GM19023 (cell line): ENCODE results near the gene KCTD3.

Experiments
- ATAC-seq: cut with Tn5 transposase; IDR thresholded peaks from one replicate; pipeline ENCODE4 v1.9.1; 2021; ENCODE audit warnings: mild to moderate bottlenecking, moderate library complexity; ENCODE audit not compliant: unreplicated experiment

Gene KCTD3

GRCh38 chr1:215555531-215555930, 11.6 kb upstream of the KCTD3 start:
- no peak for ATAC-seq

- ATAC-seq, result no peak
Observed at GRCh38 chr1:215556996-215557395, 10.1 kb upstream of the KCTD3 start.

- ATAC-seq, result no peak
Observed at GRCh38 chr1:215557504-215557903, 9.6 kb upstream of the KCTD3 start.

DNA sequence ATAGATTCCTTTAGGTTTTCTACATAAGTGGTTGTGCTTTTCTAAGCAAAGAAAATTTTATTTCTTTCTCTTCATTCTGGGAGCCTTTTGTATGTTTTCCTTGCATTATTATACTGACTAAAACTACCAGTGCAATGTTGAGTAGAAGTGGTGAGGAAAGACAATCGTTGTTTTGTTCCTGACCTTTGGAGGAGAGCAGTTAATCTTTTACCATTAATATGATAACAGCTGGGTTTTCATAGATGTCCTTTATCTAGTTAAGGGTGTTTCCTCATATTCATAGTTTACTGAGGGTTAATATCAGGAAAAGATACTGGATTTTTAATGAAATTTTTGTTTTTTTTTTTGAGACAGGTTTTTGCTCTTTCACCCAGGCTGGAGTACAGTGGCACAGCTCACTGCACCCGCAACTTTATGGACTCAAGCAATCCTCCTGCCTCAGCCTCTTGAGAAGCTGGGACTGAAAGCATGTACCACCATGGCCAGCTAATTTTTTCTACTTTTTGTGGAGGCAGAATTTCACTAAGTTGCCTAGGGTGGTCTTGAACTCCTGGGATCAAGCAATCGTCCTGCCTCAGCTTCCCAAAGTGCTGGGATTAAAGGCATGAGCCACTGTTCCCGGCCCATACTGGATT, 9.0 kb upstream of the KCTD3 start:
- no peak for ATAC-seq

- peak; percentile 65 for ATAC-seq
Observed at GRCh38 chr1:215567491-215568298, 591 bp downstream of the KCTD3 start.

DNA sequence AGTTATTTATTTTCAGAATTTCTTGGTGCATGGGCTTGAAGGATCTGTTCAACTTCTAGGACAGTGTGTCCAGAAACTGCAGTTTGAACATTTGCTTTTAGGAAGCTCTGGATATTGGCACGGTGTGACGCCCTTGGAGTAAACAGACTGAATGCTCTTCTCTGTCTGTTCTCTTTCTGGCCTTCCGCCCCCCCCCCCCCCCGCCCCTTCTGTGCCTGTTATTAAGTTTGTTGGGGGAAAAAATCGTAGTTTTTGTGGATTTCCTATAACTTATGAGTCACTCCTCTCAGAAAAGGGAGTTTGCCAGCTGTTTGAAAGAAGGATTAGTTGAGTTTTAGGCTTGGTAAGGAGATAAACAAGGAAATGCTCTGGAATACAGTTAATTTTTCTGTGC, 1.2 kb downstream of the KCTD3 start:
- ATAC-seq, result no peak

DNA sequence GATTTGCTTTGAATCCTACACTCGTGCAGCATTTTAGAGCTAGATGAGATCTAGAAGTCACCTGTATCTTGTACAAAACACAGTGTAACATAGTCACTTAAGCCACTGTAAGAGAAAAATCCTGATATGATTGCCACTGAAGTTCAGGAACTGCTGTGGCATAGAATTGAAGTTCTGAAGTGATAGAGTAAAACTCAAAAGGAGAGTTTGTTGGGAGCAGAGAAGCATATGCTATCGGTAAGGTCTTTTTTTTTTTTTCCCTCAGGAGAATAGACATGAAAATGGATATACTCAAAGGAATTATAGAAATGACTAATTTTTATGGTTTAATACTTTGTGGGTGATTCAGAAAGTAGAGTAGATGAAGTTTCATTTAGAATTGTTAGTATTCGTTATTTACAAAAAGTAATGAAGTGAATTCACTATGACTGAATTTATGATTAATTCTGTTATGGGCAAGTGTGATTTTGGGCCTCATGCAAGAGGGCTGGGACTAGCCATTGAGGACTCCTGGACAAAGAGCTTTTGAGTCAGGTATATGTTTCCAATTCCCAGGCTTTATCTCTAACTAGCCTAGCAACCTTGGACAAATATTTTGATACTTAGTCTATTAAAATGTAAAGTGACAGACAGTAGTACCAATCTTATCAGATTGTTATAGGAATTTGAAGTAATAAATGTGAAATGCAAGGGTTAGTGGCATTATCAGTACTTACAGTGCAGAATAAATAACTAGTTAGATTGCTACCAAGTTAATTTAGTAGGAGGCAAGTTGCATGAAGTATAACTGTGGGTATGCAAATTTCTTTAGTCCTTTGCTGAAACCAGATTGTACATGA, 3.1 kb downstream of the KCTD3 start:
- no peak for ATAC-seq

DNA sequence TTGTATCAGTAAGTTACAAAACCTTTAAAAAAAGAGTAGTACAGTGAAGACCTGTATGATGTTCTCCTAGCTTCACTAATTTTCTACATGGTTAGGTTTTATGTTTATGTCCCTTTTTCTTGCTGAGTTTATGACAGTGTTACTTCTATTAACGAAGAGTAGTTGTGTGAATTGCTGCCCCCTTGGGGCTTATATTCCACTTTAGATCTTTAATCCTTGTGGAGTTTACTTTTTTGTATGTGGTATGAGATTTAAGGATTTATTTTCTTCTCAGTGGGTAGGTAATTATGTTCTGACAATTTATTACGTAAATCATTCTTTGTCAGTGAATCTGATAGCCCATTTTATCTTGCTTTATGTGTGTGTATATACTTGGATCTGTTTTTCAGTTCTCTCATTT, 14.8 kb downstream of the KCTD3 start:
- ATAC-seq, result no peak

DNA sequence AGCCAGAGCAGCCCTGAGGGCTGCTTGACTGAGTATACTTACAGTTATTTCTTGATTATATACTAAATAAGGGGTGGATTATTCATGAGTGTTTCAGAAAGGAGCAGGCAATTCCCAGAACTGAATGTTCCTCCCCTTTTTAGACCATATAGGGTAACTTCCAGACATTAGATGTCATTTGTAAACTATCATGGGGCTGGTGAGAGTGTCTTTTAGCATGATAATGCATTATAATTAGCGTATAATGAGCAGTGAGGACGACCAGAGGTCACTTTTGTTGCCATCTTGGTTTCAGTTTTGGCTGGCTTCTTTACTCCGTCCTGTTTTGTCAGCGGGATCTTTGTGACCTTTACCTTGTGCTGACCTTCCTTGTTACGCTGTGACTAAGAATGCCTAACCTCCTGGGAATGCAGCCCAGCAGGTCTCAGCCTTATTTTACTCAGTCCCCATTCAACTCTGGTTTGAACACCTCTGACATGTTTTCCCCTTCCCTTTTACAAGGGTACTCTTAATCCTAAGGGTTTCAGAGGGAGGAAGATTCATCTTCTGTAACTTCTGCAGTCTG, 16.2 kb downstream of the KCTD3 start:
- no peak for ATAC-seq

GRCh38 chr1:215584389-215584788, 17.3 kb downstream of the KCTD3 start:
- peak; percentile 62 for ATAC-seq

- ATAC-seq, result no peak
Observed at GRCh38 chr1:215589650-215590435, 22.7 kb downstream of the KCTD3 start.

DNA sequence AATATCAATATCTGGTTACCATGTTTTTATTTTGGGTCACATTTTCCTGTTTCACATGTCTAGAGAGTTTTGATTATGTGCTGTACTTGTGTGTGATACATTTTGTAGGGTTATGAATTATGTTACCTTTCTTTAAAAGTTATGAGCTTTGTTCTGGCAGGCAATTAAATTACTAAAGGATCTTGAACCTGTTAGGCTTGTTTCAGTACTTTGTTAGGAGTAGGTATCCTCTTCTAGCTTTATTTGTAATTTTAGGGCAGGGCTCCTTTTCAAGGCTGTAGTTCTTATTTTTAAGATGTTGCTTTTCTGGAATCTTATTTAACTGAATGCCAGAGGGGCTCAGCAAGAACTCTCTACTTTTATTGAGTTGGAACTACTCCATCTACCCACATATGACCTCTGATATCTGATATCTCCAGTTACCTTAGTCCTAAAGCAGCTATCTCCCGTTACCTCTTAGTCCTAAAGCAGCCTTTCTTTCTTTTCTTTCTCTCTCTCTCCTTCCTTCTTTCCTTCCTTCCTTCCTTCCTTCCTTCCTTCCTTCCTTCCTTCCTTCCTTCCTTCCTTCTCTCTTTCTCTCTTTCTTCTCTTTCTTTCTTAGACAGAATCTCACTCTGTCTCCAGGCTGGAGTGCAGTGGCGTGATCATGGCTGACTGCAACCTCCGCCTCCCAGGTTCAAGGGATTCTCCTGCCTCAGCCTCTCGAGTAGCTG, 23.8 kb downstream of the KCTD3 start:
- ATAC-seq, result no peak

DNA sequence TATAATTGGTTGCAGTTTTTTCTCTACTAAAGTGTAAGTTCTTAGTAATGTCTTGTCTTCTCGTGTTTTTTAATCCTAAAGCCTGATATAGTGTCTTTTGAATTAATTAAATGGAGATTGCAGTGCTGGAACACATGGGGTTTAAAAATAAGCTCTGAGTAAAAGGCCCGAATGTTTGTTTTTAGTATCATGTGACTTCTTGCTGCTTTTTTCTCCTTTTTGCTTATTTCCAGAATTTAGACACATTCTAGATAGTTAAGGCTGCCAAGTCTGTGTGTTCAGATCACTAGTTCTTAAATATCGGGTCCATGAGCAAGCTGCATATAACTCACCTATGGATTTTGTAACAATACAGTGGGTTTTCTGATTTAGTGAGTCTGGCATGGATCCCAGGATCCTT, 27.5 kb downstream of the KCTD3 start:
- ATAC-seq, result no peak

DNA sequence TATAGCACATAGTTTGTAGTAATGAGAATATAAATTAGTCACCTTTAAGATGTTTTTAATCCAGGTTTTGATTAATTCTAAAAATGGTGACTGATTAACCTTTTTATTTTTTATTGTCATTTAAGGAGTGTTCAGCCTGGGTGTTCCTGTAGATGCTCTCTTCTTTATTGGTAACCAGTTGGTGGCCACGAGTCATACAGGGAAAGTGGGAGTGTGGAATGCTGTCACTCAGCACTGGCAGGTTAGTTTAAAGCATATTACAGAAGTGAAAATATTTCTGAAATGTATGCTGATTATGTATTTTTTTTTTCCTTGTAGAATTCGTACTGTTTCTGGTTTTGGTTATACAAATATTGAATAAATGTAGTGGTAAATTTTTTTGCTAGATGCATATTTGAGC, 28.1 kb downstream of the KCTD3 start:
- no peak for ATAC-seq

- ATAC-seq, result no peak
Observed at GRCh38 chr1:215597961-215598360, 30.9 kb downstream of the KCTD3 start.

DNA sequence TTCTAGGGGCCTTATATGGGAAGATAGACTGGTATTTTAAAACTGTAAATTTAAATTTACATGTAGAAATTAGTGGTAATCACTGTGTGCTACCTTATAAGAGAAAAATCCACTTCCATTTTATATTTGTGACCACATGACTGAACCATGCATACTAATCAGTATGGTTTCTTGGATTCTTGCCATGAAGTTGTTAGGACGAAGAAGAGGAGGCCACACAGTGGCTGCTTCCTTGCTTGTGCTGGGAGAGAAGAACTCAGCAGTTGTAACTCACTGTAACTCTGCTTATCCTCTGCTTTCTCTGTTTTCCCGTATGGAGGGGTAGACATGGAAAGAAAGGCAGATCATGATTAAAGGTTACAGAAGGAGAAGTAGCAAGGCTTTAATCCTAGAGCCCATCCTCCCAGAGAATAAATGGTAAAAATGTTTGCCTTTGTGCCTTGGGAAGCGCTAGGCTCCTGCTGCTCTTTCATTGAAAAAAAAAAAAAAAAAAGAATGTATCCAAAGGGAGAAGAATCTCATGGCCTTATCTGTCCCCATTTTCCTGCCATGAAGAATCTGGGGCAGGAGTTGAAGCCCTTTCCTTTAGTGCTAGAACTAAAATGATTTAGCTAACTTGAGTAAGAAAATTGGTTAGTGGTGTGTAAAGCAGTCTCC, 32.4 kb downstream of the KCTD3 start:
- no peak for ATAC-seq

DNA sequence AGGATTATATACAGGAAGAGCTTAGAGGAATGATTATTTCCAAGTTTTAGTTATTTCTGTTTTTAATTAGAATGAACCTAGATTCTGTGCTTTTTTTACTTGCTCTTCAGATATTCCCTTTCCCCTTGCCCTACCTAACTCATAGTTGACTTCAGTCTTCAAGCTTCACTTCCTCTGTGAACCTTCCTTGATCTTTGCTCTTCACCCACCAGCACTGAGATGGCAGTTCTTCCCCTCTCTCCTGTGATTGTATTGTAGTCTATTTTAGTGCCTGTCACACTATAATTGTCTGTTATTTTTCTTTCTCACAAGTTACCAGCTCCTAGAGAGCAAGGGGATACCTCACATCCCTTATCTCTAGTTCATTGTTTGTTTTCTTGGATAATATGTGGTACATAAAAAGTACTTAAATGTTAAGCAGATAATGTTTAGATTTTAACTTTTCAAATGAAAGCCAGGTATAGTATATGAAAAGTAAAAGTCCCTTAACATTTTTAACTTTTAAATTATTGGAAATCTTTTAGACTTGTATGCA, 33.2 kb downstream of the KCTD3 start:
- ATAC-seq, result no peak

DNA sequence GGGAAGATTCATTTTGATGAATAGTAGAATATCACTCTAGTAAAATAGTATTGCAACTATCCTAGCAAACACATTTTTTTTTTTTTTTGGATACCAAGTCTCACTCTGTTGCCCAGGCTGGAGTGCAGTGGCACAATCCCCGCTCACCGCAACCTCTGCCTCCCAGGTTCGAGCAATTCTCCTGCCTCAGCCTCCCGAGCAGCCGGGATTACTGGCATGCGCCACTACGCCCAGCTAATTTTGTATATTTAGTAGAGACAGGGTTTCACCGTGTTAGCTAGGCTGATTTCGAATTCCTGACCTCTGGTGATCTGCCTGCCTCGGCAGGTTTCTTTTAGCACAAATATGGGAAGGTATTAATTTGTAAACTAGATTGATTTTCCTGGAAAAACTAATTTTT, 33.8 kb downstream of the KCTD3 start:
- no peak for ATAC-seq

GRCh38 chr1:215601276-215601675, 34.2 kb downstream of the KCTD3 start:
- no peak for ATAC-seq
